22Rv1 (cell line): ENCODE measurements around the gene MTCL1.

ENCODE experiments used
- CTCF ChIP-seq: fragments of 450-650 bp; IDR thresholded peaks from 2 replicates; pipeline ENCODE4 v1.5.1; 2017; ENCODE audit warnings: mild to moderate bottlenecking
- ZFX ChIP-seq: fragments of 450-650 bp; IDR thresholded peaks from 2 replicates; pipeline ENCODE4 v1.6.1; 2017; ENCODE audit warnings: antibody characterized with exemption, borderline replicate concordance

- no peak for TF ChIP-seq CTCF
- TF ChIP-seq ZFX, result no peak
These were observed 70.9 kb downstream of the MTCL1 start for GRCh38 chr18:8776013-8776943.
